HepG2 (cell line): ENCODE measurements around the gene MRPL20. TPM values are rescaled to one million over a fixed set of nuclear protein-coding genes. Genes with fewer than 3 reads are reported as not detected.

Source experiments
- AGO1 ChIP-seq: fragments of 200-400 bp; formaldehyde crosslinking; IDR thresholded peaks from 2 replicates; pipeline ENCODE4 v1.6.1; 2017; ENCODE audit warnings: mild to moderate bottlenecking, low read depth, low read length, moderate library complexity; ENCODE audit not compliant: poor library complexity, severe bottlenecking
- CCAR2 ChIP-seq: fragments of 200-400 bp; formaldehyde crosslinking; optimal IDR thresholded peaks from 2 replicates; pipeline ENCODE3; 2018; ENCODE audit warnings: low read depth, mild to moderate bottlenecking, low read length, moderate library complexity
- CHCHD3 ChIP-seq: sonication (generic); formaldehyde crosslinking; IDR thresholded peaks from 2 replicates; pipeline ENCODE4 v1.8.0; 2022; ENCODE audit warnings: mild to moderate bottlenecking, missing genetic modification reagents, moderate library complexity
- HCFC1 ChIP-seq: fragments of 150-350 bp; IDR thresholded peaks from 2 replicates; pipeline ENCODE4 v1.6.1; 2014; ENCODE audit warnings: low read depth, low read length
- POLR2A ChIP-seq, 2 experiments: IDR thresholded peaks; 2 replicates each; pipeline ENCODE4 v1.6.1; 2011; ENCODE audit warnings: low read depth in 2 of 2, low read length in 2 of 2, mild to moderate bottlenecking in 1 of 2, moderate library complexity in 1 of 2; ENCODE audit not compliant: insufficient read depth in 1 of 2
- POLR2AphosphoS2 ChIP-seq: IDR thresholded peaks from 2 replicates; pipeline ENCODE4 v1.6.1; 2011; ENCODE audit warnings: low read depth, low read length, improper control_type of control experiment
- SNRNP70 ChIP-seq: fragments of 200-400 bp; formaldehyde crosslinking; IDR thresholded peaks from 2 replicates; pipeline ENCODE4 v1.6.1; 2017; ENCODE audit warnings: mild to moderate bottlenecking, low read depth, low read length, moderate library complexity
- SOX5 ChIP-seq: IDR thresholded peaks from 2 replicates; pipeline ENCODE4 v1.6.1; 2016; ENCODE audit warnings: borderline replicate concordance
- TCF7L2 ChIP-seq: IDR thresholded peaks from 2 replicates; pipeline ENCODE4 v1.6.1; 2011; ENCODE audit warnings: mild to moderate bottlenecking, low read depth, low read length, moderate library complexity
- TERF1 ChIP-seq: sonication (generic); formaldehyde crosslinking; IDR thresholded peaks from 2 replicates; pipeline ENCODE4 v1.8.0; 2022; ENCODE audit warnings: mild to moderate bottlenecking, missing genetic modification reagents, moderate library complexity
- ZEB1 ChIP-seq: IDR thresholded peaks from 2 replicates; pipeline ENCODE4 v1.6.1; 2012; ENCODE audit warnings: mild to moderate bottlenecking, low read depth, inconsistent platforms; ENCODE audit not compliant: insufficient replicate concordance
- ZFP37 ChIP-seq: sonication (generic); formaldehyde crosslinking; IDR thresholded peaks from 2 replicates; pipeline ENCODE4 v1.4.0; 2020; ENCODE audit warnings: missing genetic modification reagents, borderline replicate concordance
- ZNF136 ChIP-seq: sonication (generic); formaldehyde crosslinking; IDR thresholded peaks from 2 replicates; pipeline ENCODE4 v1.8.1; 2022; ENCODE audit warnings: low read depth, mild to moderate bottlenecking, moderate library complexity, missing genetic modification reagents
- ZNF44 ChIP-seq: sonication (generic); formaldehyde crosslinking; IDR thresholded peaks from 2 replicates; pipeline ENCODE4 v1.5.1; 2020; ENCODE audit warnings: mild to moderate bottlenecking, missing genetic modification reagents
- ZNF556 ChIP-seq: sonication (generic); formaldehyde crosslinking; IDR thresholded peaks from 2 replicates; pipeline ENCODE4 v1.4.0; 2020; ENCODE audit warnings: mild to moderate bottlenecking, missing genetic modification reagents, borderline replicate concordance
- ZNF607 ChIP-seq: sonication (generic); formaldehyde crosslinking; IDR thresholded peaks from 2 replicates; pipeline ENCODE4 v1.5.1; 2020; ENCODE audit warnings: missing genetic modification reagents, mild to moderate bottlenecking, borderline replicate concordance
- ZNF670 ChIP-seq: sonication (generic); formaldehyde crosslinking; IDR thresholded peaks from 2 replicates; pipeline ENCODE4 v1.8.0; 2022; ENCODE audit warnings: mild to moderate bottlenecking, missing genetic modification reagents, borderline replicate concordance
- ZNF713 ChIP-seq: sonication (generic); formaldehyde crosslinking; IDR thresholded peaks from 2 replicates; pipeline ENCODE4 v1.4.0; 2020; ENCODE audit warnings: mild to moderate bottlenecking, missing genetic modification reagents
- ZNF782 ChIP-seq: sonication (generic); formaldehyde crosslinking; IDR thresholded peaks from 2 replicates; pipeline ENCODE4 v1.4.0; 2020; ENCODE audit warnings: missing genetic modification reagents, mild to moderate bottlenecking, borderline replicate concordance
- ZNF879 ChIP-seq: sonication (generic); formaldehyde crosslinking; IDR thresholded peaks from 2 replicates; pipeline ENCODE4 v1.8.1; 2023; ENCODE audit warnings: missing genetic modification reagents
- ZSCAN20 ChIP-seq: sonication (generic); formaldehyde crosslinking; IDR thresholded peaks from 2 replicates; pipeline ENCODE4 v1.4.0; 2020; ENCODE audit warnings: missing genetic modification reagents, mild to moderate bottlenecking, borderline replicate concordance
- polyA plus RNA-seq, 8 experiments: library from polyadenylated mRNA; depleted of rRNA in 3 of 8; stranded (reverse) in 7 of 8; unstranded in 1 of 8; fragments of >200 nt; fragmentation: Illumina TruSeq in 4 of 8; extraction: Trizol in 4 of 8; gene quantifications; 2 replicates each; pipeline versions ENCODE4 v1.2.1 to v1.2.3, GENCODE V29; 2011 to 2016; ENCODE audit warnings: low read depth in 4 of 8, missing spikeins in 1 of 8, mixed read lengths in 1 of 8; ENCODE audit not compliant: insufficient read depth in 1 of 8
- total RNA-seq, 5 experiments: library from RNA; depleted of rRNA; stranded (reverse); fragments of >200 nt; fragmentation: Illumina TruSeq; extraction: Trizol; gene quantifications; 2 replicates each; pipeline ENCODE4 v1.2.3, GENCODE V29; 2016; ENCODE audit warnings: low read depth in 1 of 5
- TF ChIP-seq, protein P1 (sequence below): sonication (generic); formaldehyde crosslinking; conservative IDR thresholded peaks from 2 replicates; pipeline ENCODE4 v1.4.0; 2020; ENCODE audit warnings: missing genetic modification reagents
- TF ChIP-seq, protein P2 (sequence below): sonication (generic); formaldehyde crosslinking; IDR thresholded peaks from 2 replicates; pipeline ENCODE4 v1.4.0; 2020; ENCODE audit warnings: missing genetic modification reagents, low read depth, mild to moderate bottlenecking, borderline replicate concordance
- TF ChIP-seq, protein P3 (sequence below), 2 experiments: fragments of 450-650 bp in 1 of 2; sonication (generic) in 1 of 2; formaldehyde crosslinking; IDR thresholded peaks; 2 replicates each; pipeline versions ENCODE4 v1.5.0 to v1.8.0; 2020 to 2022; ENCODE audit warnings: mild to moderate bottlenecking in 1 of 2, missing genetic modification reagents in 1 of 2

MRPL20 gene
- total and polyA plus RNA-seq, 2 of the 13 experiments (the other 11 are each of a cell fraction or from before 2014, with no cell fraction given), result 59.2 to 127 TPM

DNA sequence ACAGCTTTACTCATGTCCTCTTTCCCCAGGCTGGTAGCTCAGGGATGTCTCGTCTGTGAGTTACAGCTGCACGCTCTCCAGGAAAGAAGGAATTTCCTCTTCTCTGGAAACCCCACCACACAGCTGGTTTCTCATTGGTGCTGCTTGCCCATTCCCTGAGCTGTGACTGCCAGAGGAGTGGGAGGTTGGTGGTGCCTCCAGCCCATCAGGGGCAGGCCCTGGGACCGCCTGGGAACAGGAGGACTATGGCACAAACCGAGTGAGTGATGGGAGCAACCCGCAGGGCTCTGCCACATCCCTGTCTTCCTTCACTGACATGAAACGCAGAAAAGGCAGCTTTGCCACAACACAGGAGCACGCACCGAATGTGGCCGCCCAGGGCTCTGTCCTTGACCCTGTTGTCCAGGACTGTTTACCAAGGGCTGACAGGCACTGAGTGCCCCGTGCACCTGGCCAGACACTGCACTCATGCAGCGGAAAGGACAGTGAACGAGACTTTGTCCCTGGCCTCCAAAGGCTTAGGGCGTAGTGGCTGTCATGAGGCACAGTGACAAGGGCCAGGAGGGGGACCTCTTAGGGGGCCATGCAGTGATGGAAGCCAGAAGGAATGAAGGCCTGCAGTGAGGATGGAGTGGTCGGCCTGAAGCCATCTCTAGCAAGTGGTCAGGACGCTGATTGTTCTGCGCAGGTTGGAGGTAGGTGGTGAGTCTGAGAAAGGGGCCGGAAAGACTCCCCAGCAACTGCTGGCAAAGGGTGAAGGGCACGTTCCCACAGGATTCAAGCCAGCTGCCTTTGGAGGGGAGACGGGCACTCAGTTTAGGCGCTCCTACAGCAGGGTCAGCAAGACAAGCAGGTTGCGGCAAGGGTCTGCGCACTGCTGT, 6.3 kb downstream of the MRPL20 start (continued):
- TF ChIP-seq, protein P1, sequence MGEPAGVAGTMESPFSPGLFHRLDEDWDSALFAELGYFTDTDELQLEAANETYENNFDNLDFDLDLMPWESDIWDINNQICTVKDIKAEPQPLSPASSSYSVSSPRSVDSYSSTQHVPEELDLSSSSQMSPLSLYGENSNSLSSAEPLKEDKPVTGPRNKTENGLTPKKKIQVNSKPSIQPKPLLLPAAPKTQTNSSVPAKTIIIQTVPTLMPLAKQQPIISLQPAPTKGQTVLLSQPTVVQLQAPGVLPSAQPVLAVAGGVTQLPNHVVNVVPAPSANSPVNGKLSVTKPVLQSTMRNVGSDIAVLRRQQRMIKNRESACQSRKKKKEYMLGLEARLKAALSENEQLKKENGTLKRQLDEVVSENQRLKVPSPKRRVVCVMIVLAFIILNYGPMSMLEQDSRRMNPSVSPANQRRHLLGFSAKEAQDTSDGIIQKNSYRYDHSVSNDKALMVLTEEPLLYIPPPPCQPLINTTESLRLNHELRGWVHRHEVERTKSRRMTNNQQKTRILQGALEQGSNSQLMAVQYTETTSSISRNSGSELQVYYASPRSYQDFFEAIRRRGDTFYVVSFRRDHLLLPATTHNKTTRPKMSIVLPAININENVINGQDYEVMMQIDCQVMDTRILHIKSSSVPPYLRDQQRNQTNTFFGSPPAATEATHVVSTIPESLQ (CRISPR knock-in tag), result peak; percentile 74; the same call in 1 of the 2 replicates
- peak; percentile 37; the same call in 1 of the 2 replicates for TF ChIP-seq ZNF44 (CRISPR knock-in tag)
- TF ChIP-seq ZNF556, result peak; percentile 92
- TF ChIP-seq POLR2A (IDR thresholded peaks at IDR 0.05; ENCODE audit: insufficient read depth in 1 of 2, low read depth in 2 of 2, low read length in 2 of 2), result peak in 1 of 2 experiments; percentile 17; a peak in 1 of 4 replicates
- no peak for TF ChIP-seq TCF7L2
- peak; percentile 45 for TF ChIP-seq CCAR2
- 0 out of 2 replicates have a peak, but pooled peaks have one; percentile 46 for TF ChIP-seq ZNF136
- no peak for TF ChIP-seq ZNF879 (CRISPR knock-in tag)
- peak; percentile 85; the same call in 1 of the 2 replicates for TF ChIP-seq ZFP37 (CRISPR knock-in tag)
- TF ChIP-seq ZNF713 (CRISPR knock-in tag), result peak; percentile 79; the same call in 1 of the 2 replicates
- 0 out of 2 replicates have a peak, but pooled peaks have one; percentile 44 for TF ChIP-seq POLR2AphosphoS2
- TF ChIP-seq ZNF670 (CRISPR knock-in tag), result peak; percentile 88; the same call in 1 of the 2 replicates
- 0 out of 2 replicates have a peak, but pooled peaks have one; percentile 58 for TF ChIP-seq CHCHD3 (CRISPR knock-in tag)
- no peak for TF ChIP-seq HCFC1
- TF ChIP-seq ZEB1, result no peak
- no peak for TF ChIP-seq TERF1 (CRISPR knock-in tag)
- peak; percentile 82; the same call in 1 of the 2 replicates for TF ChIP-seq ZSCAN20
- TF ChIP-seq ZNF607 (CRISPR knock-in tag), result peak; percentile 99
- TF ChIP-seq SOX5 (CRISPR knock-in tag), result peak; percentile 92
- peak; percentile 72 for TF ChIP-seq AGO1
- TF ChIP-seq SNRNP70, result no peak
- TF ChIP-seq ZNF782 (CRISPR knock-in tag), result no peak
- TF ChIP-seq, protein P2, sequence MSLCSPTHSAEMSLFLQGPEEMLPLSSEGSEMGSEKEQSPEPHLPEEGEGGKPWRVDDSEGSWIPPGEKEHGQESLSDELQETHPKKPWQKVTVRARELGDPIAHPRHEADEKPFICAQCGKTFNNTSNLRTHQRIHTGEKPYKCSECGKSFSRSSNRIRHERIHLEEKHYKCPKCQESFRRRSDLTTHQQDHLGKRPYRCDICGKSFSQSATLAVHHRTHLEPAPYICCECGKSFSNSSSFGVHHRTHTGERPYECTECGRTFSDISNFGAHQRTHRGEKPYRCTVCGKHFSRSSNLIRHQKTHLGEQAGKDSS (CRISPR knock-in tag), result peak; percentile 94; the same call in 1 of the 2 replicates
- TF ChIP-seq, protein P3, sequence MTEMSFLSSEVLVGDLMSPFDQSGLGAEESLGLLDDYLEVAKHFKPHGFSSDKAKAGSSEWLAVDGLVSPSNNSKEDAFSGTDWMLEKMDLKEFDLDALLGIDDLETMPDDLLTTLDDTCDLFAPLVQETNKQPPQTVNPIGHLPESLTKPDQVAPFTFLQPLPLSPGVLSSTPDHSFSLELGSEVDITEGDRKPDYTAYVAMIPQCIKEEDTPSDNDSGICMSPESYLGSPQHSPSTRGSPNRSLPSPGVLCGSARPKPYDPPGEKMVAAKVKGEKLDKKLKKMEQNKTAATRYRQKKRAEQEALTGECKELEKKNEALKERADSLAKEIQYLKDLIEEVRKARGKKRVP (CRISPR knock-in tag; IDR thresholded peaks at IDR 0.05), result peak in 1 of 2 experiments; percentile 54; a peak in 1 of 4 replicates
